ENCODE data around the gene SLC45A3. TPM values are rescaled to one million over a fixed set of nuclear protein-coding genes. Genes with fewer than 3 reads are reported as not detected.

SLC45A3 gene
- total and polyA plus RNA-seq, 8 donors: 1.6 to 30.1 (median 6.5) TPM

DNA sequence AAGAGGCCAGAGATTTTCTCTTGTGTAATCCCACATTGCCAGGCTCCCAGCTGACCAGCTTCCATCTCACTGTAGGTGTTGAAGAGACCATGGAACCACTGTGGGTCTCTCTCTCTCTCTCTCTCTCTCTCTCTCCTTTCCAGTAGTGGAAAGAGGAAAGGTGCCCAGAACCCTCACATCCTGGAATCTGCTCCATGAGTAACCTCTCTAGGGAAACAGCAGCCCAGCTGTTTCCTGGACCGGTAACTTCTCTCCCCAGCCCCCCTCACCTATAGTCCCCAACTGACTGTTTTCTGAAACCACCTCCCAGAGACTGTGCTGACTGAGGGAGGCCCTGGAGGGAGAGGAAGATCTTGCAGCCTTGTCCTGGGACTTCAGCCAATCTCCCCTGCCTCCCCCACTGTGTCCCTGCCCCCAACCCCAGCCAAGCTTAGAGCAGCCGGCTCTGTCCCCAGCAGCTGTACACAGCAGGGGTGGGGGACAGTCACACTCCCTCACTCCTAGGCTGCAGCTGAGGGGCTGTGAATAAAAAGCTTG is 20.6 kb upstream of the SLC45A3 start:
- H3K4me1 ChIP-seq: peaks cover 8 to 39% (median 21%) of the 10 kb centered on the region in 4 donors
- 31 to 60% (median 49%) methylated on average over 2 of the region's 2 CpGs for WGBS, 5 donors
- intact Hi-C loops (cut with DNase I; ENCODE audit: low total_unique reads): no loop called here
- no peak overlapping the region for H3K27ac ChIP-seq
- H3K4me3 ChIP-seq: no peak overlapping the region
- TF ChIP-seq, protein P1, sequence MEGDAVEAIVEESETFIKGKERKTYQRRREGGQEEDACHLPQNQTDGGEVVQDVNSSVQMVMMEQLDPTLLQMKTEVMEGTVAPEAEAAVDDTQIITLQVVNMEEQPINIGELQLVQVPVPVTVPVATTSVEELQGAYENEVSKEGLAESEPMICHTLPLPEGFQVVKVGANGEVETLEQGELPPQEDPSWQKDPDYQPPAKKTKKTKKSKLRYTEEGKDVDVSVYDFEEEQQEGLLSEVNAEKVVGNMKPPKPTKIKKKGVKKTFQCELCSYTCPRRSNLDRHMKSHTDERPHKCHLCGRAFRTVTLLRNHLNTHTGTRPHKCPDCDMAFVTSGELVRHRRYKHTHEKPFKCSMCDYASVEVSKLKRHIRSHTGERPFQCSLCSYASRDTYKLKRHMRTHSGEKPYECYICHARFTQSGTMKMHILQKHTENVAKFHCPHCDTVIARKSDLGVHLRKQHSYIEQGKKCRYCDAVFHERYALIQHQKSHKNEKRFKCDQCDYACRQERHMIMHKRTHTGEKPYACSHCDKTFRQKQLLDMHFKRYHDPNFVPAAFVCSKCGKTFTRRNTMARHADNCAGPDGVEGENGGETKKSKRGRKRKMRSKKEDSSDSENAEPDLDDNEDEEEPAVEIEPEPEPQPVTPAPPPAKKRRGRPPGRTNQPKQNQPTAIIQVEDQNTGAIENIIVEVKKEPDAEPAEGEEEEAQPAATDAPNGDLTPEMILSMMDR (IDR thresholded peaks at IDR 0.05): no peak
- TF ChIP-seq POLR2AphosphoS5 (IDR thresholded peaks at IDR 0.05) (no peak), POLR2A (IDR thresholded peaks at IDR 0.05) (no peak), EP300 (IDR thresholded peaks at IDR 0.05) (no peak)
- no peaks in the 10 kb centered on the region for H3K9me3 ChIP-seq
- H3K36me3 ChIP-seq: no peaks in the 10 kb centered on the region
- H3K27me3 ChIP-seq: no peaks in the 10 kb centered on the region
- peak in 1 of 2 donors; percentile 79 for DNase-seq

DNA sequence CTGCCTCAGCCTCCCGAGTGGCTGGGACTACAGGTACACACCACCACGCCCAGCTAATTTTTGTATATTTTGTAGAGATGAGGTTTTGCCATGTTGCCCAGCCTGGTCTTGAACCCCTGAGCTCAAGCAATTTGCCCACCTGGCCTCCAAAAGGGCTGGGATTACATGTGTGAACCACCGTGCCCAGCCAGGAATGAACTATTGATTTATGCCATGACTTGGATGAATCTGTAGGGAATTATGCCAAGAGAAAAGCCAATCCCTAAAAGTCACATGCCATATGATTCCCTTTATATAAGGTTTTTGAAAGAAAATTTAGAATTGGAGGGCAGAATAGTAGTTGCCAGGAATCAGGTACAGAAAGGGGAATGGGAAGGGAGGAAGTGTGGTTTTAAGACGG is 19.1 kb upstream of the SLC45A3 start:
- Histone ChIP-seq H3K9me3 (no peaks in the 10 kb centered on the region), H3K27me3 (no peaks in the 10 kb centered on the region), H3K4me1 (peaks cover 8 to 34% (median 21%) of the 10 kb centered on the region in 4 donors), H3K4me3 (no peak overlapping the region), H3K36me3 (no peaks in the 10 kb centered on the region), H3K27ac (no peak overlapping the region)
- TF ChIP-seq, protein P1 (IDR thresholded peaks at IDR 0.05): no peak
- TF ChIP-seq POLR2AphosphoS5 (IDR thresholded peaks at IDR 0.05) (no peak), EP300 (IDR thresholded peaks at IDR 0.05) (no peak), POLR2A (IDR thresholded peaks at IDR 0.05) (no peak)
- intact Hi-C loops (cut with DNase I; ENCODE audit: low total_unique reads): no loop called here
- DNase-seq: no peak
- WGBS, 5 donors: 81 to 92% (median 88%) methylated on average over 4 of the region's 4 CpGs

DNA sequence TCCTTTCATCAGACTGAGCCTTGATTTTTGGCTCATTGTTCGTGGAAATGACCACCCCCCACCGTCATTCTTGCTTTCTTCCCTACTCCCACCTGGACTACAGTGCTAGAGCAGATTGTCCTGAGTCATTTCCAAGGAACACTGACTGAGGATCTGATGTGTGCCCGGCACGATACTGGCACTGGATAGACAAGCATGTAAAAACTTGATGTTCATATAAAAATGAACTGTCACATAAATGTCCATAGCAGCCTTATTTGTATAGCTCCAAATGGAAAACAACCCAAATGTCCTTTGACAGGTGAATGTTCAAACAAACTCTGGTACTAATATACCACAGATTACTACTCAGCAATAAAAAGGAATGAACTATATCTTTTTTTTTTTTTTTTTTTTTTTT is 18.6 kb upstream of the SLC45A3 start:
- no peak for DNase-seq
- WGBS, 5 donors: 90 to 98% (median 94%) methylated on average over 4 of the region's 4 CpGs
- Histone ChIP-seq H3K36me3 (no peaks in the 10 kb centered on the region), H3K27ac (no peak overlapping the region), H3K27me3 (no peaks in the 10 kb centered on the region), H3K9me3 (no peaks in the 10 kb centered on the region), H3K4me3 (no peak overlapping the region), H3K4me1 (peaks cover 8 to 29% (median 19%) of the 10 kb centered on the region in 4 donors)
- no peak for TF ChIP-seq EP300 (IDR thresholded peaks at IDR 0.05)
- TF ChIP-seq POLR2A (IDR thresholded peaks at IDR 0.05): no peak
- no peak for TF ChIP-seq POLR2AphosphoS5 (IDR thresholded peaks at IDR 0.05)
- TF ChIP-seq, protein P1 (IDR thresholded peaks at IDR 0.05): no peak
- intact Hi-C loops (cut with DNase I; ENCODE audit: low total_unique reads): no loop called here

DNA sequence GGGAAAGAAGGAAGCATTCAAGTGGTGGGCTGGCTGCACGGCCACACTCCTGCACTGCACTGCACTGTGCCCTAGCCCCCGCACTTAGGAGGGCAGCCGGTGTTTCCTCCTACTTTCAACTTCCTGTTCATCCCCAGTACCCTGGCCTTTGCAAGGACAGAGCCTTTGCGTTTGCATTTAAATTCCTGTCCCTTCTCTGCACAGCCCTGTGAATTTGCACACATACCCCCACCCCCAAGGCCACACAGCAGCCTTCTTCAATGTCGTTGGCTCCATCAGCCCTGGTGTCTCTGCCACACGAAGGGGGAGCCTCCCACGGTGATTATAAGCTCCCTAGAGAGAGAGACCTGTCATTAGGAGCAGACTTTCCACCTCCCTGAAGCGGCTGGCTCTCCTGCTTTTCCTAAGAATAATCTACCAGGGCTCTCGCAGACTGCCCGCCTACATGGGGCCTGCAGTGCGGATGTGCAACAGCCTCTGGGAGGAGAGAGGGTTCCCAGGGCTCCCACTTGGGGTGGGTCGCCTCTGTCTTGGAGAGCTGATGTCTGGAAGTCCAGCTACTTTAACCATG is 13.2 kb upstream of the SLC45A3 start:
- no peaks in the 10 kb centered on the region for H3K4me1 ChIP-seq
- 56 to 66% (median 59%) methylated on average over 11 to 12 of the region's 12 CpGs for WGBS, 5 donors
- no peaks in the 10 kb centered on the region for H3K9me3 ChIP-seq

More for the DNA sequence above, 13.2 kb upstream of the SLC45A3 start:
- Histone ChIP-seq H3K27ac (no peak overlapping the region), H3K4me3 (no peak overlapping the region), H3K27me3 (no peaks in the 10 kb centered on the region), H3K36me3 (no peaks in the 10 kb centered on the region)
- intact Hi-C loops (cut with DNase I; ENCODE audit: low total_unique reads): no loop called here
- no peak for DNase-seq
- TF ChIP-seq POLR2A (IDR thresholded peaks at IDR 0.05): no peak
- TF ChIP-seq EP300 (IDR thresholded peaks at IDR 0.05): no peak
- TF ChIP-seq POLR2AphosphoS5 (IDR thresholded peaks at IDR 0.05): no peak
- TF ChIP-seq, protein P1 (IDR thresholded peaks at IDR 0.05): no peak

All from stomach (tissue), 9 donors.